GM06990 (cell line): ENCODE data around the gene ADCY5.

Source experiments
- DNase-seq: peaks from one replicate; pipeline ENCODE4 v3.0.0-alpha.2; 2011; ENCODE audit not compliant: insufficient read length; ENCODE audit errors: extremely low read depth
- H3K27me3 ChIP-seq: replicated peaks from 2 replicates; pipeline ENCODE4 v1.6.0; 2011; ENCODE audit warnings: low read length; ENCODE audit not compliant: control insufficient read depth, insufficient read depth
- H3K36me3 ChIP-seq: 2 replicates; pipeline ENCODE4 v1.5.1; 2011; ENCODE audit warnings: low read length; ENCODE audit not compliant: control insufficient read depth, insufficient read depth
- H3K4me3 ChIP-seq: replicated peaks from 2 replicates; pipeline ENCODE4 v1.5.1; 2011; ENCODE audit warnings: low read depth, mild to moderate bottlenecking, control low read depth, low read length
- CTCF ChIP-seq: IDR thresholded peaks from 2 replicates; pipeline ENCODE4 v1.5.1; 2011; ENCODE audit warnings: low read length, control low read depth, mild to moderate bottlenecking, inconsistent platforms; ENCODE audit not compliant: insufficient read depth, poor library complexity, severe bottlenecking

ADCY5 gene

GRCh38 chr3:123449102-123449996 is 459 bp upstream of the ADCY5 start:
- Histone ChIP-seq H3K4me3 (peak overlapping the region; percentile 43), H3K36me3 (no peaks in the 10 kb centered on the region), H3K27me3 (peaks cover 3% of the 10 kb centered on the region)
- DNase-seq = no peak
- TF ChIP-seq CTCF = no peak

GRCh38 chr3:123447749-123448517 is 957 bp downstream of the ADCY5 start:
- no peak for TF ChIP-seq CTCF
- no peak for DNase-seq
- Histone ChIP-seq H3K4me3 (no peak overlapping the region), H3K36me3 (no peaks in the 10 kb centered on the region), H3K27me3 (peaks cover 3% of the 10 kb centered on the region)

- Histone ChIP-seq H3K36me3 (no peaks in the 10 kb centered on the region), H3K27me3 (peaks cover 3% of the 10 kb centered on the region), H3K4me3 (no peak overlapping the region)
- no peak for DNase-seq
- no peak for TF ChIP-seq CTCF
Observed at GRCh38 chr3:123447416-123447748, 1.5 kb downstream of the ADCY5 start.

GRCh38 chr3:123446610-123447109 is 2.2 kb downstream of the ADCY5 start:
- Histone ChIP-seq H3K36me3 (no peaks in the 10 kb centered on the region), H3K27me3 (peaks cover 3% of the 10 kb centered on the region), H3K4me3 (no peak overlapping the region)
- DNase-seq = no peak
- no peak for TF ChIP-seq CTCF

- H3K36me3 ChIP-seq = no peaks in the 10 kb centered on the region
- no peak for DNase-seq
- no peak for TF ChIP-seq CTCF
- H3K4me3 ChIP-seq = no peak overlapping the region
- H3K27me3 ChIP-seq = peaks cover 3% of the 10 kb centered on the region
Observed at GRCh38 chr3:123446210-123446609, 2.7 kb downstream of the ADCY5 start.
